HG03521 (cell line): Measurements from ENCODE around the gene SLX4.
A peak's percentile ranks its signal among the peaks of the same experiment; 100 is the strongest.
"Not testable (repeated sequence)": the region's sequence is repeated elsewhere in the genome, so short reads cannot be mapped to it uniquely, and the experiment has no call there.

Experiments used
- ATAC-seq: cut with Tn5 transposase; IDR thresholded peaks from one replicate; pipeline ENCODE4 v1.9.1; 2021; ENCODE audit warnings: mild to moderate bottlenecking, moderate library complexity; ENCODE audit not compliant: unreplicated experiment

SLX4 gene, protein sequence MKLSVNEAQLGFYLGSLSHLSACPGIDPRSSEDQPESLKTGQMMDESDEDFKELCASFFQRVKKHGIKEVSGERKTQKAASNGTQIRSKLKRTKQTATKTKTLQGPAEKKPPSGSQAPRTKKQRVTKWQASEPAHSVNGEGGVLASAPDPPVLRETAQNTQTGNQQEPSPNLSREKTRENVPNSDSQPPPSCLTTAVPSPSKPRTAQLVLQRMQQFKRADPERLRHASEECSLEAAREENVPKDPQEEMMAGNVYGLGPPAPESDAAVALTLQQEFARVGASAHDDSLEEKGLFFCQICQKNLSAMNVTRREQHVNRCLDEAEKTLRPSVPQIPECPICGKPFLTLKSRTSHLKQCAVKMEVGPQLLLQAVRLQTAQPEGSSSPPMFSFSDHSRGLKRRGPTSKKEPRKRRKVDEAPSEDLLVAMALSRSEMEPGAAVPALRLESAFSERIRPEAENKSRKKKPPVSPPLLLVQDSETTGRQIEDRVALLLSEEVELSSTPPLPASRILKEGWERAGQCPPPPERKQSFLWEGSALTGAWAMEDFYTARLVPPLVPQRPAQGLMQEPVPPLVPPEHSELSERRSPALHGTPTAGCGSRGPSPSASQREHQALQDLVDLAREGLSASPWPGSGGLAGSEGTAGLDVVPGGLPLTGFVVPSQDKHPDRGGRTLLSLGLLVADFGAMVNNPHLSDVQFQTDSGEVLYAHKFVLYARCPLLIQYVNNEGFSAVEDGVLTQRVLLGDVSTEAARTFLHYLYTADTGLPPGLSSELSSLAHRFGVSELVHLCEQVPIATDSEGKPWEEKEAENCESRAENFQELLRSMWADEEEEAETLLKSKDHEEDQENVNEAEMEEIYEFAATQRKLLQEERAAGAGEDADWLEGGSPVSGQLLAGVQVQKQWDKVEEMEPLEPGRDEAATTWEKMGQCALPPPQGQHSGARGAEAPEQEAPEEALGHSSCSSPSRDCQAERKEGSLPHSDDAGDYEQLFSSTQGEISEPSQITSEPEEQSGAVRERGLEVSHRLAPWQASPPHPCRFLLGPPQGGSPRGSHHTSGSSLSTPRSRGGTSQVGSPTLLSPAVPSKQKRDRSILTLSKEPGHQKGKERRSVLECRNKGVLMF (N-terminal part only)

GRCh38 chr16:3611146-3611975 is at the start of gene SLX4:
Gene SLX4 (minus strand): TSS chr16:3611606. CDS start chr16:3608964, 2,642 bp downstream.
- ATAC-seq, result peak; percentile 88

- no peak for ATAC-seq
Observed at GRCh38 chr16:3659251-3659650, 47.8 kb upstream of the SLX4 start.

DNA sequence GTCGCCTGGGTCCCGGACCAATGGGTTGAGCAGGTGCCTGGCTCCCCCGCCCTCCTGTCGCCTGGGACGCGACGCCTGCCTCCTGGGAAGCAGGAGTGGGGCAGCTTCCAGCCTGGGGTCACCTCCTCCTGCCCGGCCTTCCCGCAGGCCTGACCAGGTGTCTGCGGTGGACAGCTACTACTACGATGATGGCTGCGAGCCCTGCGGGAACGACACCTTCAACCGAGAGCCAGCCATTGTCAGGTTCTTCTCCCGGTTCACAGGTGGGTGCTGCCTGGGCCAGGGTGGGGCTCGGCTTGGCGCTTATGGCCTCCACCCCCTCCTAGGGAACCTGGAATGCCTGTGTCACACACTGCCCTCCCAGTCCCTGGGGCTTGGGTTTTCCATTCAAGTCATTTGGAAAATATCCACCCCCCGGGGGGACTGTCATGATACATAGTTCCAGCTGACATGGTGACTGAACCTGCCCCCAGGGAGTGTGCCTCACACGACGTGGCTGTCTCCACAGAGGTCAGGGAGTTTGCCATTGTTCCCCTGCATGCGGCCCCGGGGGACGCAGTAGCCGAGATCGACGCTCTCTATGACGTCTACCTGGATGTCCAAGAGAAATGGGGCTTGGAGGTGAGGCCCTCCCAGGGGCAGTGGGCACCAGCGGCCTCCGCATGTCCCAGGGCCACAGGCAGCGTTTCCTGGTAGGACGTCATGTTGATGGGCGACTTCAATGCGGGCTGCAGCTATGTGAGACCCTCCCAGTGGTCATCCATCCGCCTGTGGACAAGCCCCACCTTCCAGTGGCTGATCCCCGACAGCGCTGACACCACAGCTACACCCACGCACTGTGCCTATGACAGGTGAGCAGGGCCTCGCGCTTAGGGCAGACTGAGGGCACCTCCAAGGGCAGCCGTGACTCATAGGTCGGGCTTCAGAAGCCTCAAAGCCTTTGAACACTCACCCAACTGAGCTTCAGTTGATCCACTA is 45.4 kb upstream of the SLX4 start:
- no peak for ATAC-seq

GRCh38 chr16:3656160-3656490 is 44.7 kb upstream of the SLX4 start:
- not testable (repeated sequence) for ATAC-seq

DNA sequence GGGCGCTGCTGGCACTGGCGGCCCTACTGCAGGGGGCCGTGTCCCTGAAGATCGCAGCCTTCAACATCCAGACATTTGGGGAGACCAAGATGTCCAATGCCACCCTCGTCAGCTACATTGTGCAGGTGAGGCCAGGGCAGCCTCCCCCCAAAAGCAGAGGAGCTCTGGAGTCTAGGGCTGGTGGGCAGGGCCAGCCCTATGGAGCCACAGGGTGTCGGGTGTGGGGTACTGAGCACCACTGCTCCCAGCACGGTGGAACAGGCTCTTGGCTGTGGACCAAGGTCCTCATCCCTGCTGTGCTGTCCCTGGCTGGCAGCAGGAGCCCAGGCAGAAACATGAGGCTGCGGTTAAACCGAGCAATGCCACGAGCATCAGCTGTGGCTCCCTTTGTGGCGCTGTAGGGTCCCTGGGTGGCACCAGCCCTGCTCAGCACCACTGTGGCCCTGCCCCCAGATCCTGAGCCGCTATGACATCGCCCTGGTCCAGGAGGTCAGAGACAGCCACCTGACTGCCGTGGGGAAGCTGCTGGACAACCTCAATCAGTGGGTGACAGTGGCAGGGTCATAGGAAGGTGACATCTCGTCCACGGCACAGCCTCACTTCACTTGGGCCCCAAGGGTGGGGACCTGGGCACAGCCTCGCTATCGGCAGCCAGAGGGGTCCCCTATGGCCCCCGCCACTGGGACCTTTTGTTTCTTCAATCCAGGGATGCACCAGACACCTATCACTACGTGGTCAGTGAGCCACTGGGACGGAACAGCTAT is 44.2 kb upstream of the SLX4 start:
- no peak for ATAC-seq

DNA sequence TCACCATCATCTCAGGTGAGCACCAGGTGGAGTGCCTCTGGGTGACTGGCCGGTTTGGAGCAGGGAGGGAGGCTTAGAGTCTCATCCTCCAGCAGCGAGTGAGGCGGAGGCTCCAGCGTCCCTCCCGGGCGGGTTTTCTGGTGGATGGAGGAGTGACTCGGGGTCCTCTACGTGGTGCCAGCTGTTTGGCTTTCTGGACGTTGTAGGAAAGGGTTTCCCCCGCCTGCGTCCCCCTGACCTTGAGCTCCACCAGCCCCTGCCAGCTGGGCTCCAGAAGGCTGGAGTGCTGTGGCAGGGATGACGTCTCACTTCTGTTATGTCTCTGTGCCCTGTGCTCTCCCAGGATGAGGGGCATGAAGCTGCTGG is 43.6 kb upstream of the SLX4 start:
- no peak for ATAC-seq

GRCh38 chr16:3654249-3654991 is 43.0 kb upstream of the SLX4 start, which contains the start of gene DNASE1:
Gene DNASE1 (plus strand): TSS chr16:3654691. CDS start chr16:3655374, 683 bp downstream.
- ATAC-seq, result no peak

DNA sequence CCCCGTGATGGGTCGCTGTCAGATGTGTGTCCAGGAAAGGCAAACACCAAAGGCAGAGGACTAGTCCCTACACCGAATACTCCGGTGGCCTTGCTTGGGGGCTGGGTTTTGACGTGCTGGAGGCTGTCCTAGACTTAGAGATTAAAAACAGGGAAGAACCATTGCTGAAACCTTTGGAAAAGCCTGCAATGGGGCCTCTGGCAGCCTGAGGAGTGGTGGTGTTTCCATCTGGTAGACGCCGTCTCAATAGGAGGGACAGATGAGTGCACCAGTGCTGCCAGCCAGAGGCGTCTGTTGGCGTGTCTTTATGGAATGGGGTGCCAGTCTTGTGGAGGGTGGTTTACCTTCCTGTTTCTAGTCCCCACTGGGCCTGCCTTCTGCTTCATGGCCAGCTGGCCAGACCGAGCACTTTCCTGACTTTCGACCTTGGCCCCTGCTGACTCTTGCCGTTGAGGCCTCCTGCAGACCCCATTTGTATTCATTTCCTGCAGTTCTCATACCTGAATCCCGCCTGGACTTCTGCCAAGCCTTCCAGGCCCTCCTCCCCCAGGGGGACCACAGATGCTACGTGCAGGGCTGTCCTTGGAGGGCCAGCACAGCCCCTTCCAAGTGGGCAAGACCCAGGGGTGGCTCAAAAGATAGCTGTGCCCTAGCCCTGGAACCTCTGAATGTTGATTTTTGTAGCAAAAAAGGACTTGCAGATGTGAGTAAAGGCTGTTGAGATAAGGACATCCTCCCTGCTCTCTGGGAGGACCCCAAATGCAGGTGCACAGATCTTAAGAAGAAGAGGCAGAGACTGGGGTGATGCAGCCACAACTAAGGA is 41.2 kb upstream of the SLX4 start:
- no peak for ATAC-seq

DNA sequence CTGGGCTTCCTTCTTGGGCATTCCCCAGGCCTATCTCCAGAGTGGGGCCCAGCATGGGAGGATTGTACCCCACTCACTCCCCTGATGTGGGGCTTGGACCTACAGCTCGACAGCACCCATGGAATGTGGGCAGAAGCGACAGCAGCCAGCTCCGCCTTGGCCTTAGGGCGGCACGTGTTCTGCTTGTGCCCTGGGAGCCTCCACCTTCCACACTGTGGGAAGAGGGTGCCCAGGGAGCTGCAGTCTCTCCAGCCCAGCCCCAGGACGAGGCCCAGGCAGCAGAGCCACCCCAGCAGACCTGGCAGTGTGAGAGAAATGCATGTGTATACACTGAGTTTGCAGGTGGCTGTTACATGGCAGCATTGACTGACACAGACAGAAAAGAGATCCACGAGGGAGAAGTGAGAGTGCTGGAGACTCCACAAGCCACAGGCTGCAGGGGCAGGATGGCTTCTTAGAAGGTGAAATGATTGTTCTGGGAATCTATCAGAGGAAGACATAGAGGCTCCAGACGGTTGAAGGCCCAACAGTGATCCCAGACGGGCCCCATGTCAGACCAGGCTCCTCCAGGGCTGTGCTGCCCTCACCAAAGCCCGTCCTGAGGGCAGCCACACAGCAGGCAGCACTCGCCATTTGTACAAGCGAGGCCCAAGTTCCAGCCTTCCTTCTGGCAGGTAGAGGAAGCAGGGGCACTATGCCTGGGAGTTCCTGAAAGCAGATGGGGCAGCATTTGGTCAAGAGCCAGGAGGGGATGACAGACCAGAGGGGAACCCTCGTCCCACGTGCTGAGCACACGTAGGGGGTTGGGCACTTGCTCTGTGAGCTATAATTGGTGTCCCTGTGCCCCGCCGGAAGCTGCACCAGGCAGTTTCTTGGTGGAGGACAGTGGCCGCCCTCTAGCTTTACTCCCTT is 40.3 kb upstream of the SLX4 start:
- no peak for ATAC-seq

DNA sequence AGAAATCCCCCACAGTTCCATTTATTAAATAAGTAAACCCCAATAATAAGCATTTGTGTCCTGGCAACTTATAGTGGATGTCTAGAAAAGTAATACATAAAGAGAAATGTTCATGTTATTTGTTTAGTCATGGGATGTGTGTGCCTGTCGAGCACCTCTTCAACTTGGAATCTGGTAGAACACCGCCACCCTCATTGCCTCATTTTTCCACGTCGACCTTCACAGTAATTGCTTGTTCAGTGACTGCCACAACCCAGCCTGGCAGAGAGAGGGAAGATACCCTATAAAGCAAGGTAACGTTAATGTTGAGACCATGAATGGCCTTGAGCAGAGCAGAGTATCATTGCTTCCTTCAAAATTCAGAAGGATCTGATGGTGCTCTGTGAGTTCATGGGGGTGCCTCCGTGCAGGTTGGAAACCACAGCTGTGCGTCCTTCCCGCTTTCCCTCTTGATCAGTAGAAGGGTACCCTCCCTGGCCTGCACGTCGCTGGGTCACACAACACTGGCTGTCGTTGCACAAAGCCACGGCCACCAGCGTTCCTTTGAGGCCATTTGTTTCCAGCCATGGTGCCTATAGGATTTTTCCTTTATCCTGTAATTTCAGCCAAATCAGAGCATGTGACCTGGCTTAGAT is 39.3 kb upstream of the SLX4 start:
- no peak for ATAC-seq

DNA sequence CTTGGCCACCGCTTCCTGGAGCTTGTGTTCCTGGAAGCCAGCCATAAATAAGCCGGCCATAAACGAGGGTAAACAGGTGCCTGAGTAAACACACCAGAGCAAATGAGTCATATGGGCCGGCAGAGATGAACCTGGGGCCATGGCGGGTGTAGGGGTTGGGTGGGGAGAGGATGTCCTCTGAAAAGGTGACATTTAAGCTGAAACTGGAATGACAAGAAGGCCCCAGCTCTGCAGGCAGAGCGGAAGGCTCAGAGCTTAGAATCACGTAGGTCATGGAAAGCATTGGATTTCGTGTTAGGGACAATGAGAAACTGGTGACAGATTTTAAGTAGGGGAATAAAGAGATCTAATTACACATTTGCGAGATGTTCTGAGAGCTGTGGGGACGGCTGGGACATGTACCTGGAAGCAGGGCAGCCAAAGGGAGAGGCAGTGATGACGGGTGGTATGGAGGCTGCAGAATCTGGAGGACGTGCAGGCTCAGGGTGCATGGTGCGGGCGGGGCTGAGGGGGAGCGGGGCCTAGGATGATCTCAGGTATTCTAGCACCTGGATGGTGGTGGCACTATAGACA is 35.0 kb upstream of the SLX4 start:
- ATAC-seq, result no peak

GRCh38 chr16:3645504-3646347 is 34.3 kb upstream of the SLX4 start:
- ATAC-seq, result no peak

GRCh38 chr16:3645108-3645503 is 33.7 kb upstream of the SLX4 start:
- ATAC-seq, result no peak

- ATAC-seq, result no peak
Observed at GRCh38 chr16:3643095-3643730, 31.8 kb upstream of the SLX4 start.
